Upper lobe of left lung (tissue), 6 donors: ENCODE results near the gene DACH1. TPM values are rescaled to one million over a fixed set of nuclear protein-coding genes. Genes with fewer than 3 reads are reported as not detected.

Source experiments
- ATAC-seq, 2 donors: fragments of 200-7000 bp; cut with Tn5 transposase; one replicate each; pipeline ENCODE4 v1.9.1; 2022; ENCODE audit warnings: mild to moderate bottlenecking in 2 of 2, moderate library complexity in 2 of 2; ENCODE audit not compliant: low FRiP score in 2 of 2
- DNase-seq, 2 donors: peaks; one replicate each; pipeline ENCODE4 v3.0.0-alpha.2; 2019 to 2020
- H3K27ac ChIP-seq, 4 donors: fragments of 200-600 bp; sonication (generic); one replicate each; pipeline ENCODE4 v1.5.1; 2016 to 2019
- H3K27me3 ChIP-seq, 4 donors: fragments of 200-600 bp; sonication (generic); one replicate each; pipeline ENCODE4 v1.5.1; 2017 to 2019
- H3K36me3 ChIP-seq, 4 donors: fragments of 200-600 bp; sonication (generic); one replicate each; pipeline ENCODE4 v1.5.1; 2016 to 2019
- H3K4me1 ChIP-seq, 4 donors: fragments of 200-600 bp; sonication (generic); one replicate each; pipeline ENCODE4 v1.5.1; 2018 to 2019
- H3K4me3 ChIP-seq, 4 donors: fragments of 200-600 bp; sonication (generic); one replicate each; pipeline ENCODE4 v1.5.1; 2017 to 2019; ENCODE audit warnings: mild to moderate bottlenecking in 2 of 4, moderate library complexity in 1 of 4
- H3K9me3 ChIP-seq, 4 donors: fragments of 200-600 bp; sonication (generic); one replicate each; pipeline ENCODE4 v1.5.1; 2018 to 2019
- EP300 ChIP-seq, 4 donors: sonication (generic); formaldehyde crosslinking; IDR thresholded peaks; one replicate each; pipeline ENCODE4 v1.5.1; 2017; ENCODE audit warnings: antibody characterized with exemption in 4 of 4, control low read depth in 2 of 4
- POLR2A ChIP-seq, 4 donors: fragments of 450-650 bp; IDR thresholded peaks; one replicate each; pipeline ENCODE4 v1.5.1; 2016 to 2017; ENCODE audit warnings: antibody characterized with exemption in 4 of 4, mild to moderate bottlenecking in 2 of 4
- POLR2AphosphoS5 ChIP-seq, 2 donors: sonication (generic); formaldehyde crosslinking; IDR thresholded peaks; one replicate each; pipeline ENCODE4 v1.5.1; 2017; ENCODE audit warnings: antibody characterized with exemption in 2 of 2
- WGBS, 2 donors: methylation state at CpG; one replicate each; pipeline ENCODE4 v1.1.5; 2017 to 2018; 5-methylcytosine and 5-hydroxymethylcytosine counted together
- total RNA-seq, 6 donors: library from RNA; depleted of rRNA in 4 of 6; stranded (reverse); fragments of >200 nt in 4 of 6; gene quantifications; one replicate each; pipeline versions ENCODE4 v1.1.0 to v1.2.1, GENCODE V29; 2016 to 2021
- TF ChIP-seq, protein P1 (sequence below), 6 experiments: fragments of 450-650 bp in 4 of 6; fragments of 200-600 bp in 2 of 6; sonication (generic) in 2 of 6; IDR thresholded peaks; one replicate each; pipeline ENCODE4 v1.5.1; 2016 to 2019; ENCODE audit warnings: antibody characterized with exemption in 6 of 6
- donor health status: DM: no; HTN: no; CAD: no; lungs with moderate emphysema.
- donor health status: DM: no; HTN: yes; CAD: no; lungs with severe emphysema.

Gene DACH1
- total RNA-seq, 6 donors from 2014 or later = 4.7 to 10.5 (median 6.7) TPM

DNA sequence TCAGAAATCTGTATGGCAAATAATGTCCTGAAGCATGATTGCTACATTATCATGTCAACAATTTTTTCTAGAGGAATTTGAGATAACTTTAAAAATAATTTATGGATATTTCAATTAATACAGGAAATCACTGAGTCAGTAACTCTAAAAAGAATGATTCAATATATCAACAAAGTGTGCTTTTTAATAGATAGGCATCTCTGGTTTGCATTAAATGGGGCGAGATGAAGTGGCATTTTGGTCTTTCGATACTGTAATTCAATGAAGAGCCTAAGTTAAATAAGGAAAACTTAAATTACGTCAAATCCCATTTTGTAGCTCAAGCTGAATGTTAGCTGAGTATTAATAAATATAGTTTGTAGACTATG, 342.8 kb downstream of the DACH1 start:
- 80 to 88% methylated on average over 3 of the region's 3 CpGs for WGBS, 2 donors
- H3K27ac ChIP-seq = no peak overlapping the region
- TF ChIP-seq, protein P1, sequence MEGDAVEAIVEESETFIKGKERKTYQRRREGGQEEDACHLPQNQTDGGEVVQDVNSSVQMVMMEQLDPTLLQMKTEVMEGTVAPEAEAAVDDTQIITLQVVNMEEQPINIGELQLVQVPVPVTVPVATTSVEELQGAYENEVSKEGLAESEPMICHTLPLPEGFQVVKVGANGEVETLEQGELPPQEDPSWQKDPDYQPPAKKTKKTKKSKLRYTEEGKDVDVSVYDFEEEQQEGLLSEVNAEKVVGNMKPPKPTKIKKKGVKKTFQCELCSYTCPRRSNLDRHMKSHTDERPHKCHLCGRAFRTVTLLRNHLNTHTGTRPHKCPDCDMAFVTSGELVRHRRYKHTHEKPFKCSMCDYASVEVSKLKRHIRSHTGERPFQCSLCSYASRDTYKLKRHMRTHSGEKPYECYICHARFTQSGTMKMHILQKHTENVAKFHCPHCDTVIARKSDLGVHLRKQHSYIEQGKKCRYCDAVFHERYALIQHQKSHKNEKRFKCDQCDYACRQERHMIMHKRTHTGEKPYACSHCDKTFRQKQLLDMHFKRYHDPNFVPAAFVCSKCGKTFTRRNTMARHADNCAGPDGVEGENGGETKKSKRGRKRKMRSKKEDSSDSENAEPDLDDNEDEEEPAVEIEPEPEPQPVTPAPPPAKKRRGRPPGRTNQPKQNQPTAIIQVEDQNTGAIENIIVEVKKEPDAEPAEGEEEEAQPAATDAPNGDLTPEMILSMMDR (IDR thresholded peaks at IDR 0.05) = no peak
- TF ChIP-seq EP300 (IDR thresholded peaks at IDR 0.05) (no peak), POLR2AphosphoS5 (IDR thresholded peaks at IDR 0.05) (no peak), POLR2A (IDR thresholded peaks at IDR 0.05) (no peak)

DNA sequence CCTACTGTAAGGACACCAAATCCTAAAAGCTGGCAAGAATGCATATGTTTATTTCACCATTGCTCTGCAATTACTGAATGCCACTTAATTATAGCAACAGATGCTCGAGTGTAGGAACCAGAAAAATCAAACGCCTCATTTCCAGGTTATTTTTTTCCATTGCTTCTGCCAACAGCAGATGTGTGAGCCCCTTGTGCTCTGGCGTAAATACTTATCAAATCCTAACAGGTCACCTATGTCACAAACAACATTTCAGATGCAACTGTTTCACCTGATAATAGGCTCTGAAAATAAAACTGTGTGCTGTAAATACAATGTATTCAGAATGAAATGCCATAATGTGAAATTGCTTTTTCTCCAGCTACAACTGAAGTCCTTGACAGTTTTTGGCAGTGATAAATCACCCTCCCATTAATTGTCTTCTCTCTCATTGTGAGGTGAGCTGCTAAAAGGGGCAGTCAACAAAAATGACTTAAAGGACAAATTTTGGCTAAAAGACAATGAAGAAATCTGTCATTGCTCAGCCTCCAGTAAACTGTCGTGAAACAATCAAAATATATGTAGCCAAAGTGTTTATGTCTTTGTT, 344.0 kb downstream of the DACH1 start:
- H3K27me3 ChIP-seq = no peaks in the 10 kb centered on the region
- H3K4me1 ChIP-seq = peaks cover 0 to 6% (median 0%) of the 10 kb centered on the region in 4 donors
- no peak overlapping the region for H3K27ac ChIP-seq
- H3K4me3 ChIP-seq = no peak overlapping the region
- TF ChIP-seq, protein P1 (IDR thresholded peaks at IDR 0.05) = no peak
- TF ChIP-seq EP300 (IDR thresholded peaks at IDR 0.05) = no peak
- no peak for TF ChIP-seq POLR2A (IDR thresholded peaks at IDR 0.05)
- TF ChIP-seq POLR2AphosphoS5 (IDR thresholded peaks at IDR 0.05) = no peak
- no peak for ATAC-seq
- WGBS, 2 donors = 62 to 66% methylated on average over 4 of the region's 4 CpGs
- H3K9me3 ChIP-seq = no peaks in the 10 kb centered on the region
- no peaks in the 10 kb centered on the region for H3K36me3 ChIP-seq
- no peak for DNase-seq

More for the DNA sequence above, 342.8 kb downstream of the DACH1 start:
- DNase-seq (no peak), ATAC-seq (no peak)
- Histone ChIP-seq H3K36me3 (no peaks in the 10 kb centered on the region), H3K4me3 (peak overlapping the region in 2 of 4 donors; percentile 15 to 25), H3K27me3 (no peaks in the 10 kb centered on the region), H3K4me1 (peaks cover 0 to 6% (median 0%) of the 10 kb centered on the region in 4 donors), H3K9me3 (no peaks in the 10 kb centered on the region)

DNA sequence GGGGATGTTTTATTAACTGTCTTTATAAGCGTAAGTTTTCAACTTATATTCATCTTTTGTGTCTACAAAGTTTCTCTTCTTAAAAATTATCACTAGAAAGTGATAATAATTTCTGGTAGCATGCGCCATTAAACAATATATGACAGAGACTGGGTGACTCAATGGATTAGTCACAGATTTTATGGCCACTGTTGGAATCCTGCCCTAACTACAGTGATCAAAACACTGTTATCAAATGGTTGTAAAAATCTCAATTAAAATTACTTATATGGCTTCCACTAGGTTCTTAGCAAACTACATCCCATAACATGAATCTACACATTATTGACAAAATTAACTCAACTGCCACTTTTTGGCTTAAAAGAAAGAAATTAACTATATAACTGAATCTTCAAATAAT, 350.0 kb downstream of the DACH1 start:
- DNase-seq = no peak
- Histone ChIP-seq H3K36me3 (no peaks in the 10 kb centered on the region), H3K9me3 (no peaks in the 10 kb centered on the region), H3K4me3 (no peak overlapping the region), H3K27ac (no peak overlapping the region), H3K27me3 (no peaks in the 10 kb centered on the region), H3K4me1 (peaks cover 0 to 3% (median 0%) of the 10 kb centered on the region in 4 donors)
- 90 to 100% methylated on average over 2 of the region's 2 CpGs for WGBS, 2 donors
- no peak for ATAC-seq
- TF ChIP-seq EP300 (IDR thresholded peaks at IDR 0.05) (no peak), POLR2A (IDR thresholded peaks at IDR 0.05) (no peak), POLR2AphosphoS5 (IDR thresholded peaks at IDR 0.05) (no peak)
- TF ChIP-seq, protein P1 (IDR thresholded peaks at IDR 0.05) = no peak

DNA sequence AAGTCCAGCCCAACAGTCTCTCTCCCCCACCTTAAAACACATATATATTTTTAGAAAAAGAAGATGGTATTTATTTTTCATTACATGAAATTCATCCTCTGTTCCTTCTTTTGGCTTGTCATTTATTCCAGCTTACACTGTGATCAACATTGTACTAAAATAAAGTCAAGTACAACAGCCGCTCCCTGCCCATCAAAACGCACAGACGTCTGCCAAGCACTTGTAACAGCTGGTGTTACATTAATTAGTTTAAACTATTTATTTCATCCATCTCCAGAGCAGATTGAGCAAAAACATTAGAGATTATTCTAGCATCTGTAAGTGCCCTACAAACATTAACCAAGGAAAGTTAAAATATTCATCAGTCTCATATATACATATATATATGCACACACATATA, 350.5 kb downstream of the DACH1 start:
- Histone ChIP-seq H3K4me1 (no peaks in the 10 kb centered on the region), H3K9me3 (no peaks in the 10 kb centered on the region), H3K27ac (no peak overlapping the region), H3K36me3 (no peaks in the 10 kb centered on the region), H3K27me3 (no peaks in the 10 kb centered on the region), H3K4me3 (no peak overlapping the region)
- DNase-seq (no peak), ATAC-seq (no peak)
- WGBS, 2 donors = 79 to 84% methylated on average over 3 of the region's 3 CpGs
- no peak for TF ChIP-seq POLR2AphosphoS5 (IDR thresholded peaks at IDR 0.05)
- TF ChIP-seq EP300 (IDR thresholded peaks at IDR 0.05) = no peak
- TF ChIP-seq POLR2A (IDR thresholded peaks at IDR 0.05) = no peak
- TF ChIP-seq, protein P1 (IDR thresholded peaks at IDR 0.05) = no peak

DNA sequence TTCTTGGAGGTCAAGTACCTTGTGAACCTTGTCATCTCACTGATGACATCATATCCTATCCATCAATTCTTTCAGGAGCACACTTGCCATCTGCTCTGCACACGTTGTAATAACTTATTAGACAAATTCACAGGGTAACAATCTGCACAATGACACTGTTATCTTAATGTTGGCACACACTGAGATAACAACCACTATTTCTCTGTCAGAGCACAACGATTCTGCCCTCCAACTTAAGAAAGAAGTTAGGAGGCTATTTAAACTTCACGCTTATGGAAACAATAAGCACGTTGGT, 351.3 kb downstream of the DACH1 start:
- Histone ChIP-seq H3K4me3 (no peak overlapping the region), H3K27me3 (no peaks in the 10 kb centered on the region), H3K4me1 (no peaks in the 10 kb centered on the region), H3K36me3 (no peaks in the 10 kb centered on the region), H3K27ac (no peak overlapping the region), H3K9me3 (no peaks in the 10 kb centered on the region)
- WGBS, 2 donors = 38 to 43% methylated on average over 4 of the region's 4 CpGs
- DNase-seq (no peak), ATAC-seq (no peak)
- no peak for TF ChIP-seq POLR2A (IDR thresholded peaks at IDR 0.05)
- TF ChIP-seq POLR2AphosphoS5 (IDR thresholded peaks at IDR 0.05) = no peak
- TF ChIP-seq EP300 (IDR thresholded peaks at IDR 0.05) = no peak
- TF ChIP-seq, protein P1 (IDR thresholded peaks at IDR 0.05) = no peak
